ENCODE measurements around the gene PIGU. TPM values are rescaled to one million over a fixed set of nuclear protein-coding genes. Genes with fewer than 3 reads are reported as not detected.

Gene PIGU
- polyA plus RNA-seq, 1 donor from 2014 or later = 35.8 TPM

GRCh38 chr20:34634392-34634791 lies 42.5 kb downstream of the PIGU start:
- no peaks in the 10 kb centered on the region for H3K27me3 ChIP-seq (ENCODE audit: insufficient read depth, low read depth, low read length)
- no peaks in the 10 kb centered on the region for H3K9me3 ChIP-seq (ENCODE audit: low read length)
- no peak overlapping the region for H3K9ac ChIP-seq (ENCODE audit: low read length)
- no peak overlapping the region for H2AFZ ChIP-seq (ENCODE audit: low read depth, low read length)
- no peaks in the 10 kb centered on the region for H3F3A ChIP-seq (ENCODE audit: insufficient read depth, low read length, poor library complexity, severe bottlenecking)
- no peaks in the 10 kb centered on the region for H3K79me2 ChIP-seq (replicated peaks; ENCODE audit: insufficient read depth, low read length)
- no peaks in the 10 kb centered on the region for H3K36me3 ChIP-seq (ENCODE audit: insufficient read depth, low read length)
- no peak overlapping the region for H3K4me3 ChIP-seq (ENCODE audit: low read length)
- no peak overlapping the region for H3K27ac ChIP-seq (ENCODE audit: low read length)
- no peaks in the 10 kb centered on the region for H3K9me2 ChIP-seq (ENCODE audit: insufficient read depth, low read length)
- no peak overlapping the region for H3K4me2 ChIP-seq (ENCODE audit: low read length)
- no peak for TF ChIP-seq SMC3 (conservative IDR thresholded peaks at IDR 0.05; ENCODE audit: poor library complexity)
- TF ChIP-seq TAF1 (IDR thresholded peaks at IDR 0.05; ENCODE audit: low read depth) = no peak
- TF ChIP-seq, protein P1, sequence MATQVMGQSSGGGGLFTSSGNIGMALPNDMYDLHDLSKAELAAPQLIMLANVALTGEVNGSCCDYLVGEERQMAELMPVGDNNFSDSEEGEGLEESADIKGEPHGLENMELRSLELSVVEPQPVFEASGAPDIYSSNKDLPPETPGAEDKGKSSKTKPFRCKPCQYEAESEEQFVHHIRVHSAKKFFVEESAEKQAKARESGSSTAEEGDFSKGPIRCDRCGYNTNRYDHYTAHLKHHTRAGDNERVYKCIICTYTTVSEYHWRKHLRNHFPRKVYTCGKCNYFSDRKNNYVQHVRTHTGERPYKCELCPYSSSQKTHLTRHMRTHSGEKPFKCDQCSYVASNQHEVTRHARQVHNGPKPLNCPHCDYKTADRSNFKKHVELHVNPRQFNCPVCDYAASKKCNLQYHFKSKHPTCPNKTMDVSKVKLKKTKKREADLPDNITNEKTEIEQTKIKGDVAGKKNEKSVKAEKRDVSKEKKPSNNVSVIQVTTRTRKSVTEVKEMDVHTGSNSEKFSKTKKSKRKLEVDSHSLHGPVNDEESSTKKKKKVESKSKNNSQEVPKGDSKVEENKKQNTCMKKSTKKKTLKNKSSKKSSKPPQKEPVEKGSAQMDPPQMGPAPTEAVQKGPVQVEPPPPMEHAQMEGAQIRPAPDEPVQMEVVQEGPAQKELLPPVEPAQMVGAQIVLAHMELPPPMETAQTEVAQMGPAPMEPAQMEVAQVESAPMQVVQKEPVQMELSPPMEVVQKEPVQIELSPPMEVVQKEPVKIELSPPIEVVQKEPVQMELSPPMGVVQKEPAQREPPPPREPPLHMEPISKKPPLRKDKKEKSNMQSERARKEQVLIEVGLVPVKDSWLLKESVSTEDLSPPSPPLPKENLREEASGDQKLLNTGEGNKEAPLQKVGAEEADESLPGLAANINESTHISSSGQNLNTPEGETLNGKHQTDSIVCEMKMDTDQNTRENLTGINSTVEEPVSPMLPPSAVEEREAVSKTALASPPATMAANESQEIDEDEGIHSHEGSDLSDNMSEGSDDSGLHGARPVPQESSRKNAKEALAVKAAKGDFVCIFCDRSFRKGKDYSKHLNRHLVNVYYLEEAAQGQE (IDR thresholded peaks at IDR 0.05; ENCODE audit: borderline replicate concordance) = no peak
- no peak for TF ChIP-seq MXI1 (conservative IDR thresholded peaks at IDR 0.05; ENCODE audit: poor library complexity, severe bottlenecking)
- no peak for TF ChIP-seq RAD21 (conservative IDR thresholded peaks at IDR 0.05)
- TF ChIP-seq EP300 (conservative IDR thresholded peaks at IDR 0.05; ENCODE audit: poor library complexity, severe bottlenecking) = no peak
- TF ChIP-seq EZH2 (IDR thresholded peaks at IDR 0.05; ENCODE audit: borderline replicate concordance, insufficient read depth, low read length, poor library complexity, severe bottlenecking) = no peak
- TF ChIP-seq CTCF (IDR thresholded peaks at IDR 0.05; ENCODE audit: poor library complexity, severe bottlenecking) = no peak
- TF ChIP-seq POLR2AphosphoS5 (IDR thresholded peaks at IDR 0.05) = no peak
- no peaks in the 10 kb centered on the region for H4K20me1 ChIP-seq (ENCODE audit: insufficient read depth)

DNA sequence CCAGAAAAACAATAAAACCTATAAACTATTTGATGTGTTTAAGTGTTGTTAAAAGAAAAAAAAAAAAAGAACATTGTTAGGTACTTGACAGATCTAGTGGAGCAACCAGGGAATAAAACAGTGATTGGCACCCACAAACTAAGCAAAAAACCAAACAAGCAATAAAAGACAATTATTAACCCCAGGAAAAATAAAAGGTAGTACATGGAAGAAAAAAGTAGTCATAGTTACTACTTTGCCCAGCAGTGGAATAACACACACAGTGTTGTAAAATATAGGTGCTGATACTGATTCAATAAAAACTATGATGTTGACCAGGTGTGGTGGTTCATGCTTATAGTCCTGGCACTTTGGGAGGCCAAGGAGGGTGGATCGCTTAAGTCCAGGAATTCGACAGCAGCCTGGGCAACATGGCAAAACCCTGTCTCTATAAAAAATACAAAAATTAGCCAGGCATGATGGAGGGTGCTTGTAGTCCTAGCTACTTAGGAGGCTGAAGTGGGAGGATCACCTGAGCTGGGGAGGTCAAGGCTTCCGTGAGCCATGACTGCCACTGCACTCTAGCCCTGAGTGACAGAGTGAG lies 43.9 kb downstream of the PIGU start:
- Histone ChIP-seq H3K4me2 (ENCODE audit: low read length) (no peak overlapping the region), H3K9me2 (ENCODE audit: insufficient read depth, low read length) (no peaks in the 10 kb centered on the region), H3K9ac (ENCODE audit: low read length) (no peak overlapping the region), H3K27me3 (ENCODE audit: insufficient read depth, low read depth, low read length) (no peaks in the 10 kb centered on the region), H3F3A (ENCODE audit: insufficient read depth, low read length, poor library complexity, severe bottlenecking) (no peaks in the 10 kb centered on the region), H3K36me3 (ENCODE audit: insufficient read depth, low read length) (no peaks in the 10 kb centered on the region), H3K27ac (ENCODE audit: low read length) (no peak overlapping the region), H3K9me3 (ENCODE audit: low read length) (no peaks in the 10 kb centered on the region), H3K4me3 (ENCODE audit: low read length) (no peak overlapping the region), H3K79me2 (replicated peaks; ENCODE audit: insufficient read depth, low read length) (no peaks in the 10 kb centered on the region), H2AFZ (ENCODE audit: low read depth, low read length) (no peak overlapping the region), H4K20me1 (ENCODE audit: insufficient read depth) (no peaks in the 10 kb centered on the region)
- TF ChIP-seq, protein P1 (IDR thresholded peaks at IDR 0.05; ENCODE audit: borderline replicate concordance) = no peak
- no peak for TF ChIP-seq SMC3 (conservative IDR thresholded peaks at IDR 0.05; ENCODE audit: poor library complexity)
- no peak for TF ChIP-seq TAF1 (IDR thresholded peaks at IDR 0.05; ENCODE audit: low read depth)
- no peak for TF ChIP-seq POLR2AphosphoS5 (IDR thresholded peaks at IDR 0.05)
